Skeletal muscle satellite cell (primary cell): ENCODE results near the gene ATP5ME.

ENCODE experiments used
- H3K27me3 ChIP-seq: 2 replicates; pipeline ENCODE4 v1.7.0; 2013; ENCODE audit warnings: low read length; ENCODE audit not compliant: control insufficient read depth, insufficient read depth
- H3K36me3 ChIP-seq: 2 replicates; pipeline ENCODE4 v1.7.0; 2013; ENCODE audit warnings: mild to moderate bottlenecking, control low read depth, low read length; ENCODE audit not compliant: insufficient read depth
- H3K4me1 ChIP-seq: 2 replicates; pipeline ENCODE4 v1.7.0; 2013; ENCODE audit warnings: low read length; ENCODE audit not compliant: control insufficient read depth, insufficient read depth
- H3K4me2 ChIP-seq: 2 replicates; pipeline ENCODE4 v1.7.0; 2013; ENCODE audit warnings: mild to moderate bottlenecking, low read length
- H3K4me3 ChIP-seq: 2 replicates; pipeline ENCODE4 v1.7.0; 2013; ENCODE audit warnings: low read length
- H3K9ac ChIP-seq: 2 replicates; pipeline ENCODE4 v1.7.0; 2013; ENCODE audit warnings: mild to moderate bottlenecking, low read depth, low read length, moderate library complexity
- H3K9me3 ChIP-seq: replicated peaks from 2 replicates; pipeline ENCODE4 v1.7.0; 2013; ENCODE audit warnings: mild to moderate bottlenecking, control low read depth, low read length

Gene ATP5ME

DNA sequence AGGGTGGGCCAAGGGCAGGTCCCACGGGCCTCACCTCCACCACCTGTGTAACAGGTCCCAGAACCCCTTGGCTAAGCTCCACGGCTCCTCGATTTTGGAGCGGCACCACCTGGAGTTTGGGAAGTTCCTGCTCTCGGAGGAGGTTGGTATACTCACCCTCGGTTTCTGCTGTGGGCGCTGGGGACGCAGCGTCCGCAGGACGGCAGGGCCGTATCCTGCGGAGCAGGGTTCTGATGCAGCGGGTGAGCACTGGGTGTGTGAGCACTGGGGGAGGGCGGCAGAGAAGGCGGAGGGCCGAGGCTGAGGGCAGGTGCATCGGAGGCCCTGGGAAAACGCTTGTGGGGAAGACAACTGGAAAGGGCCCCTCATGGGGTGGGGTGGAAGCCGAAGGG lies 11.0 kb downstream of the ATP5ME start:
- H3K36me3 ChIP-seq: no peaks in the 10 kb centered on the region
- H3K4me3 ChIP-seq: no peak overlapping the region
- H3K9me3 ChIP-seq: no peaks in the 10 kb centered on the region
- H3K4me2 ChIP-seq: no peak overlapping the region
- H3K9ac ChIP-seq: no peak overlapping the region
- no peaks in the 10 kb centered on the region for H3K4me1 ChIP-seq
- peaks cover 48% of the 10 kb centered on the region for H3K27me3 ChIP-seq

DNA sequence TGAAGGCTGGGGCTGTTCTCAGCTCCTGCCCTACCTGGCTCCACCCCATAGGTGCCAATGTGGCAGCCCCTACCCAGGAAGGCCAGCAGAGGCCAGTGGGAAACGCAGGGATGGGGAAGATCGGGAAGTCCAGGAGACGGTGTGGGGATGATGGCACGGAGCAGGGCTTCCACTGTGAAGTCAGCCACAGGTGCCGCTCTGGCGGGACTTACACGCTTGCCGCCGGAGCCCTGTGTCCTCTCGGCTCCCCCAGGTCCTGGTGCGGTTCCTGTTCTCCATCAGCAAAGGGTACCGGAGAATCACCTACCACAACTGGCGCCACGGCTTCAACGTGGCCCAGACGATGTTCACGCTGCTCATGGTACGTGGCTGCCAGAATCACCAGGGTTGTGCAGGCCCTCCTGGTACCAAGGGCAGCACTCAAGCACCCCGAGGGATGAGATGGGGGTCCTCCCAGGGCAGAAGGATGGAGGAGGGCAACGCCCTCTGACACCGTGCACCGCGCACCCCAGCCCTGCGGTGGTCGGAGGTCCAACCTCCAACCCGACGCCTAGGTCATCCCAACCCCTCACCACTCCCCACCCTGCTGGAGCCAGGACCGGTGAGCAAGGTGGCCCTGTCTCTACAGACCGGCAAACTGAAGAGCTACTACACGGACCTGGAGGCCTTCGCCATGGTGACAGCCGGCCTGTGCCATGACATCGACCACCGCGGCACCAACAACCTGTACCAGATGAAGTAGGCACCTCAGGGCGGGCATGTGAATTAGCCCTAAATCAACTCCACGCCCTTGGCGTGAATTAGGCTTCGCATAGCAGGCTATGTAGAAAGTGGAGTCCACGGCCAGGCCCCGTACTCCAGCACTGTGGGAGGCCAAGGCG lies 12.0 kb downstream of the ATP5ME start:
- Histone ChIP-seq H3K9me3 (no peaks in the 10 kb centered on the region), H3K4me3 (no peak overlapping the region), H3K27me3 (peaks cover 42% of the 10 kb centered on the region), H3K36me3 (no peaks in the 10 kb centered on the region), H3K9ac (no peak overlapping the region), H3K4me1 (no peaks in the 10 kb centered on the region), H3K4me2 (no peak overlapping the region)

DNA sequence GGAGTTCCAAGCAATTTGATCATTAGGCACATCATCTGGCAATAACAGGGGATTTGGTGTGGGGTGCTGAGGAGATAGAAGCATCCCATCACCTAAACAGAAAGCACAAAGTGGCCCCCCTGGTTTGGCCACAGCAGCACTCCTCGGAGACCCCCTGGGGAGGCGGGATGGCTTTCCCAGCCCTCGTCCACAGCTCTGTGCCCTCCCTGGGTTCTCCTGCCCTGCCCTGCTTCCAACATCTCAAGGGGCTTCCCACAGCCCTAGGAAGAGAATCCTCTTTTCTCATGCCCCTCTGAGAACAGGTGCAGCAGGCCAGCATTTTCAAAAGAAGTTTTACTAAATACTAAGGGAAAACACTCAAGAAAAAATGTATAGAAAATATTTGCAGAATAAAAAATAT lies 12.8 kb downstream of the ATP5ME start:
- H3K4me2 ChIP-seq: no peak overlapping the region
- H3K36me3 ChIP-seq: no peaks in the 10 kb centered on the region
- H3K4me1 ChIP-seq: no peaks in the 10 kb centered on the region
- H3K9ac ChIP-seq: no peak overlapping the region
- H3K27me3 ChIP-seq: peaks cover 33% of the 10 kb centered on the region
- no peak overlapping the region for H3K4me3 ChIP-seq
- H3K9me3 ChIP-seq: no peaks in the 10 kb centered on the region

DNA sequence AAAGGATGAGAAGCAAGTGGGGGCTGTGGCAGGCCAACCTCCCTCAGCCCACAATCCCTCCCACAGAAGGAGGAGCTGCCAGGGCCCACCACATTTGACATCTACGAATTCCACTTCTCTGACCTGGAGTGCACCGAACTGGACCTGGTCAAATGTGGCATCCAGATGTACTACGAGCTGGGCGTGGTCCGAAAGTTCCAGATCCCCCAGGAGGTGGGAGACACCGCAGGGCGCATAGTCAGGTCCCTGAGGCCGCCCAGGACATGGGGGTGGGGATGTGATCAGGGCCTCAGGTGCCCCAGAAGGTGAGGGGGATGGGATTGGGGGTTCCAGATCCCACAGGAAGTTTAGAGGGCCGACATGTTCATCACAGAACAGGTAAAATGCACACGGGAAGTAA lies 13.7 kb downstream of the ATP5ME start:
- Histone ChIP-seq H3K4me2 (no peak overlapping the region), H3K9me3 (no peaks in the 10 kb centered on the region), H3K27me3 (peaks cover 25% of the 10 kb centered on the region), H3K9ac (no peak overlapping the region), H3K36me3 (no peaks in the 10 kb centered on the region), H3K4me1 (no peaks in the 10 kb centered on the region), H3K4me3 (no peak overlapping the region)

DNA sequence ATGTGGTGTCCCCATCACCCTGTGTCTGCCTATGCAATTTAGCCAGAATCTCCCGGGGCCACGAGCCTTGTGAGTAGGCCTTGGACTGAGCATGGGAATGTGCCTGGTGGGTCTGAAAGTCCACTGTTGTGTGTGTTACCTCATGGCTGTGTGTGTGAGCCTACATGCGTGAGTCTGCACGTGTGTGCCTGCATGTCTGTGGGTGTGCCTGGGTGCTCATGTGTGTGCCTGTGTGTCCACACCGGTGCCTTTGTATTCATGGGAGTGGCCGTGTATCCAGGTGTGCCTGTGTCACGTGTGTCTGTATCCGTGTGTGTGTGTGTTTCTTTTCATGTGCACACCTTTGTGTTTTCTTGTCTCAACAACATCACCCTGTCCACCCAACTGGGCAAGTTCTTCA lies 14.2 kb downstream of the ATP5ME start:
- H3K4me2 ChIP-seq: no peak overlapping the region
- no peaks in the 10 kb centered on the region for H3K4me1 ChIP-seq
- H3K9ac ChIP-seq: no peak overlapping the region
- no peaks in the 10 kb centered on the region for H3K36me3 ChIP-seq
- H3K9me3 ChIP-seq: no peaks in the 10 kb centered on the region
- H3K27me3 ChIP-seq: peaks cover 20% of the 10 kb centered on the region
- no peak overlapping the region for H3K4me3 ChIP-seq

DNA sequence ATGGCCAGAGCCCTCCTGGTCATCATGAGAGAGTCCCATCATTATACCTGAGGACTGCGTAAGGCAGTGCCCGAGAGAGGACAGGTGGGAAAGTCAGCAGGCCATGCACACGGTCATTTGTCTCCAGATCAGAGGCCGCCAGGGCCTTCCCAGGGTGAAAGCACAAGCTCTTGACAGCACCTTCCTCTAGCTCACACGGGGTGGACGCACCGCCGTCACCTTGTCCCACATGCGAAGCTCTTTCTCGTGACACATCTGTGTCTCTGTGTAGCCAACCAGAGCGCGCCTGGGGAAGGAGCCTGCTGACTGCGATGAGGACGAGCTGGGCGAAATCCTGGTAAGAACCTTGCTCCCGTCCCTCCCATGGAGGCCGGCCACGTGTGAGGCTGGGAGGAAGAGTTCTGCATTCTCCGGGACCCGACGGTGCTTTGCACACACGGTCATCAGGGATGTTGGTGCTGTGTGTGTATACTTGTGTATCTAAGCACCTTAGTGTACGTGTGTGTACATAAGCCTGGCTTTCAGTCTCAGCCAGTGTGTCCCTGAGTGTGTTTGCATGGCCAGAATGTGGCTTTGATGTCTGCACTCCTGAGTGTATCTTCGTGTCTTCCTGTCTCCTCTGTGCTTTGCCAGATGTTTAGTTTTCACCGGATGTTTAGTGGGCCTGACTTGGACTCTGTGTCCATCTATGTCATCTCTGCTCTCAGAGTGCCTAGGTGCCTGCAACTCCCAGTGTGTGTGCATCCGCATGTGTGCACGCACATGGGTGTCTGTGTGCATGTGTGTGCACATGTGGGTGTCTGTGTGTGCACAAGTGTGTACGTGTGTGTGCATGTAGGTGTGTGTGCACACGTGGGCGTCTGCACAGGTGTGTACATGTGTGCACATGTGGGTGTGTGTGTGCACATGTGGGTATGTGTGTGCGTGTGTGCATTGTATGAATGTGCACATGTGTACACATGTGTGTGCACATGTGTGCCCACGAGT lies 15.1 kb downstream of the ATP5ME start:
- H3K4me3 ChIP-seq: no peak overlapping the region
- no peaks in the 10 kb centered on the region for H3K4me1 ChIP-seq
- H3K36me3 ChIP-seq: no peaks in the 10 kb centered on the region
- H3K9me3 ChIP-seq: no peaks in the 10 kb centered on the region
- H3K27me3 ChIP-seq: peaks cover 12% of the 10 kb centered on the region
- no peak overlapping the region for H3K4me2 ChIP-seq
- no peak overlapping the region for H3K9ac ChIP-seq

DNA sequence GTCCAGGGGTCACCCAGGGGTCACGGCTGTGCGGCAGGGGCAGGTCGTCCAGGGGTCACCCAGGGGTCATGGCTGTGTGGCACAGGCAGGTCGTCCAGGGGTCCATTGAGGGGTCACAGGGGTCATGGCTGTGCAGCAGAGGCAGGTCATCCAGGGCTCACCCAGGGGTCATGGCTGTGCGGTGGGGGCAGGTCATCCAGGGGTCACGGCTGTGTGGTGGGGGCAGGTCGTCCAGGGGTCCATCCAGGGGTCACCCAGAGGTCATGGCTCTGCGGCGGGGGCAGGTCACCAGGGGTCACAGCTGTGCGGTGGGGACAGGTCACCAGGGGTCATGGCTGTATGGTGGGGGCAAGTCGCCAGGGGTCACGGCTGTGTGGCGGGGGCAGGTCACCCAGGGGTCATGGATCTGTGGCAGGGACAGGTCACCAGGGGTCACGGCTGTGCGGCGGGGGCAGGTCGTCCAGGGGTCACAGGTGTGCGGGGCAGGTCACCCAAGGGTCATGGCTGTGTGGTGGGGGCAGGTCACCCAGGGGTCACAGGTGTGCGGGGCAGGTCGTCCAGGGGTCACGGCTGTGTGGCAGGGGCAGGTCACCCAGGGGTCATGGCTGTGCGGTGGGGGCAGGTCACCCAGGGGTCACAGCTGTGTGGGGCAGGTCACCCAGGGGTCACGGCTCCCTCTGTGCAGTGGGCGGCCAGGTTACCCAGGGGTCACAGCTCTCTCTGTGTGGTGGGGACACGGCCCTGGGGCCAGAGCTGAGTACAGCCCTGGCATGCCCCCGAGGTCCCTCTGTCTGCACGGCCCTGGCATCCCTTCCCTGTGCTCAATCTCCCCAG lies 16.0 kb downstream of the ATP5ME start:
- Histone ChIP-seq H3K4me3 (no peak overlapping the region), H3K9me3 (no peaks in the 10 kb centered on the region), H3K27me3 (peaks cover 8% of the 10 kb centered on the region), H3K4me2 (no peak overlapping the region), H3K36me3 (no peaks in the 10 kb centered on the region), H3K9ac (no peak overlapping the region), H3K4me1 (no peaks in the 10 kb centered on the region)

DNA sequence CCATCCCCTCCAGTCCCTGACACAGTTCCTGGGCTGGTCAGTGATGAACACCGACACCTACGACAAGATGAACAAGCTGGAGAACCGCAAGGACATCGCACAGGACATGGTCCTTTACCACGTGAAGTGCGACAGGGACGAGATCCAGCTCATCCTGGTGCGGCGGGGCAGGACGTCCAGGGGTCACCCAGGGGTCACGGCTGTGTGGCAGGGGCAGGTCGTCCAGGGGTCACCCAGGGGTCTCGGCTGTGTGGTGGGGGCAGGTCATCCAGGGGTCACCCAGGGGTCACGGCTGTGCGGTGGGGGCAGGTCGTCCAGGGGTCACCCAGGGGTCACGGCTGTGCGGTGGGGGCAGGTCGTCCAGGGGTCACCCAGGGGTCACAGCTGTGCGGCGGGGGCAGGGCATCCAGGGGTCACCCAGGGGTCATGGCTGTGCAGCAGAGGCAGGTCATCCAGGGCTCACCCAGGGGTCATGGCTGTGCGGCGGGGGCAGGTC lies 16.7 kb downstream of the ATP5ME start:
- no peaks in the 10 kb centered on the region for H3K9me3 ChIP-seq
- no peak overlapping the region for H3K4me2 ChIP-seq
- H3K27me3 ChIP-seq: peaks cover 11% of the 10 kb centered on the region
- no peak overlapping the region for H3K9ac ChIP-seq
- no peaks in the 10 kb centered on the region for H3K4me1 ChIP-seq
- H3K36me3 ChIP-seq: no peaks in the 10 kb centered on the region
- H3K4me3 ChIP-seq: no peak overlapping the region

DNA sequence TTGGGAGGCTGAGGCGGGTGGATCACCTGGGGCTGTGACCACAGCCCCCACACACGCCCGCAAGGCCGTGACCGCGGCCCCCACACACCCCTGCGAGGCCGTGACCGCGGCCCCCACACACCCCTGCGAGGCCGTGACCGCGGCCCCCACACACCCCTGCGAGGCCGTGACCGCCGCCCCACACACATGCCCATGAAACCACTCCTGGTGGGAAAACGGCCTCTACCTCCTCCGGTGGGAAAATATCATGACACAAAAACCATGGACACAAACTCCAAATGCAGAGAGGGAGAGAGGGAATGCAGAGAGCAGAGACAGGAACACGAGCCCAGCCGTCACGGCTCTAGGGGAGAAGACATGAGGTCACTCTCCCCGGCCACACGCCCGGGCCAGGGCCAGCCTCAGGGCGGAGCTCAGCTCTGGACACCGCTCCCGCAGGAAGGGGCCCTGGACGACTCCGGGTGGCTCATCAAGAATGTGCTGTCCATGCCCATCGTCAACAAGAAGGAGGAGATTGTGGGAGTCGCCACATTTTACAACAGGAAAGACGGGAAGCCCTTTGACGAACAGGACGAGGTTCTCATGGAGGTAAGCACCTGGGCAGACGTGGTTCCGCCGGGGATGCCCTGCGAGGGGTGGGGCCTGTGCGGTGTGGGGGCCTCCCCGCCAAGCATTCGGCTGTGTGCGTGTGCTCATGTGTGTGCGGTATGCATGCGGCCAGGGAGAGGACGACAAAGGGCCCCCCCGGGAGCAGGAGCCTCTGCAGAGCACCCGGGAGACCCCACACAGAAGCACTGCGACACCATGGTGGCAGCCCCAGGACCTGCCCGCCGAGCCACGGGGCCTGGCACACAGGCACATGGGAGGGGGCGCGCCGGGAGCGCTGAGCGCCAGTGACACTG lies 17.4 kb downstream of the ATP5ME start:
- H3K4me1 ChIP-seq: no peaks in the 10 kb centered on the region
- peak overlapping the region; percentile 21 for H3K4me2 ChIP-seq
- H3K9me3 ChIP-seq: no peaks in the 10 kb centered on the region
- H3K36me3 ChIP-seq: no peaks in the 10 kb centered on the region
- H3K4me3 ChIP-seq: no peak overlapping the region
- H3K9ac ChIP-seq: no peak overlapping the region
- H3K27me3 ChIP-seq: peaks cover 16% of the 10 kb centered on the region

DNA sequence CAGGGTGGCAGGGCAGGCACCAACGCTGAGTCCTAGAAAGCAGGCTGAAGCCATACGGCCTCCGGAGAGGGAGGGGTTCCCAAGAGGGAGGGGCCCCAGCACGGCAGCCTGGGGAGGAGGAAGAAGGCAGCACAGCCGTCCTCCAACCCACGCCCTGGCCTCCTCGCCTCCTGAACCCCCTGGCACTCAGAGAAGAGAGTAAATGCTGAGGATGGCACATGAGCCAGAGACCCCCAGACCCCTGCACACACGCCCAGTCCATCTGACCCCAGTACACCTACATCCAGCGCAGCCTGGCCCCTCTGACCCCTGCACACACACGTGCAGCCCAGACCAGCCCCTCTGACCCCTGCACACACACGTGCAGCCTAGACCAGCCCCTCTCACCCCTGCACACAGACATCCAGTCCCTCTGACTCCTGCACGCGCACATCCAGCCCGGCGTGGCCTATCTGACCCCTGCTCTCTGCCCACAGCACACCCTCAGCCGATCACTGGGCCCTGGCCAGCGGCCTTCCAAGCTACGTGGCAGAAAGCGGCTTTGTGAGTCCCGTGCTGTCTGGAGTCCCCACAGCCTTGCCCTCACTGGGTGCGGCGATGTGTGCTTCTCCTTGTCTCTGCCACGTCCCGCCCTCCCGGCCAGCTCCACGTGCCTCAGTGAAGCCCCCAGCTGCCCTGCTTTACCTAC lies 18.5 kb downstream of the ATP5ME start:
- H3K4me3 ChIP-seq: no peak overlapping the region
- H3K9me3 ChIP-seq: no peaks in the 10 kb centered on the region
- H3K9ac ChIP-seq: no peak overlapping the region
- no peak overlapping the region for H3K4me2 ChIP-seq
- peaks cover 24% of the 10 kb centered on the region for H3K27me3 ChIP-seq
- no peaks in the 10 kb centered on the region for H3K4me1 ChIP-seq
- H3K36me3 ChIP-seq: no peaks in the 10 kb centered on the region
